GM23338 (cell line): ENCODE results near the gene PLCG2. TPM values are rescaled to one million over a fixed set of nuclear protein-coding genes. Genes with fewer than 3 reads are reported as not detected.

Experiments used
- ATAC-seq: fragments of 200-7000 bp; cut with Tn5 transposase; 3 replicates; pipeline ENCODE4 v1.9.1; 2020
- DNase-seq: peaks from one replicate; pipeline ENCODE4 v3.0.0-alpha.2; 2015; ENCODE audit warnings: low spot score
- H2AFZ ChIP-seq: fragments of 200-600 bp; sonication (generic); 2 replicates; pipeline ENCODE4 v1.8.0; 2016; ENCODE audit warnings: antibody characterized with exemption, mild to moderate bottlenecking, moderate library complexity
- H3F3A ChIP-seq: fragments of 200-600 bp; sonication (generic); replicated peaks from 2 replicates; pipeline ENCODE4 v1.8.0; 2017; ENCODE audit warnings: antibody characterized with exemption, mixed run types, low read depth
- H3K27ac ChIP-seq: fragments of 200-600 bp; sonication (generic); 2 replicates; pipeline ENCODE4 v1.6.1; 2016; ENCODE audit warnings: low read depth
- H3K27me3 ChIP-seq: fragments of 200-600 bp; sonication (generic); 2 replicates; pipeline ENCODE4 v1.8.0; 2016; ENCODE audit warnings: mild to moderate bottlenecking, mixed run types, moderate library complexity; ENCODE audit not compliant: insufficient read depth
- H3K36me3 ChIP-seq: fragments of 200-600 bp; sonication (generic); 2 replicates; pipeline ENCODE4 v1.8.0; 2016; ENCODE audit warnings: mild to moderate bottlenecking; ENCODE audit not compliant: insufficient read depth
- H3K4me1 ChIP-seq: fragments of 200-600 bp; sonication (generic); 2 replicates; pipeline ENCODE4 v1.8.0; 2016; ENCODE audit warnings: mild to moderate bottlenecking, moderate library complexity; ENCODE audit not compliant: insufficient read depth
- H3K4me2 ChIP-seq: fragments of 200-600 bp; sonication (generic); 2 replicates; pipeline ENCODE4 v1.7.1; 2017; ENCODE audit warnings: mixed run types
- H3K4me3 ChIP-seq: fragments of 200-600 bp; sonication (generic); 2 replicates; pipeline ENCODE4 v1.6.1; 2016; ENCODE audit warnings: mixed run types
- H3K79me2 ChIP-seq: fragments of 200-600 bp; sonication (generic); replicated peaks from 2 replicates; pipeline ENCODE4 v1.8.0; 2017; ENCODE audit warnings: mild to moderate bottlenecking; ENCODE audit not compliant: insufficient read depth
- H3K9me2 ChIP-seq: fragments of 200-600 bp; sonication (generic); 2 replicates; pipeline ENCODE4 v1.8.0; 2017; ENCODE audit not compliant: insufficient read depth
- H4K20me1 ChIP-seq: fragments of 200-600 bp; sonication (generic); replicated peaks from 2 replicates; pipeline ENCODE4 v1.8.0; 2017; ENCODE audit warnings: mild to moderate bottlenecking; ENCODE audit not compliant: insufficient read depth
- H3K27ac Mint-ChIP-seq: 2 replicates; pipeline ENCODE4 v1.8.0; 2020; ENCODE audit warnings: inconsistent platforms, mild to moderate bottlenecking, moderate library complexity, mixed read lengths
- H3K27me3 Mint-ChIP-seq: 3 replicates; pipeline ENCODE4 v1.8.0; 2022; ENCODE audit warnings: low read depth, mild to moderate bottlenecking, moderate library complexity, mixed read lengths, inconsistent platforms; ENCODE audit not compliant: insufficient read depth, poor library complexity
- H3K36me3 Mint-ChIP-seq: 3 replicates; pipeline ENCODE4 v1.8.0; 2021; ENCODE audit warnings: low read depth, mild to moderate bottlenecking, inconsistent platforms, moderate library complexity, mixed read lengths
- H3K4me1 Mint-ChIP-seq: 3 replicates; pipeline ENCODE4 v1.8.0; 2020; ENCODE audit warnings: mild to moderate bottlenecking, inconsistent platforms, mixed read lengths
- H3K4me3 Mint-ChIP-seq: 3 replicates; pipeline ENCODE4 v1.8.0; 2021; ENCODE audit warnings: moderate library complexity, mild to moderate bottlenecking, inconsistent platforms, mixed read lengths
- H3K9me3 Mint-ChIP-seq: 3 replicates; pipeline ENCODE4 v1.8.0; 2020; ENCODE audit warnings: moderate library complexity, mild to moderate bottlenecking, inconsistent platforms, mixed read lengths
- CREB1 ChIP-seq: fragments of 250-450 bp; sonication (Bioruptor Pico); IDR thresholded peaks from 2 replicates; pipeline ENCODE4 v1.5.0; 2020; ENCODE audit warnings: low read depth, mild to moderate bottlenecking, moderate library complexity
- ETS1 ChIP-seq: IDR thresholded peaks from 2 replicates; pipeline ENCODE4 v1.6.1; 2016; ENCODE audit warnings: antibody characterized with exemption
- EZH2 ChIP-seq: fragments of 200-600 bp; sonication (generic); IDR thresholded peaks from one replicate; pipeline ENCODE4 v1.8.0; 2017; ENCODE audit warnings: antibody characterized with exemption, mild to moderate bottlenecking, low read depth; ENCODE audit not compliant: unreplicated experiment
- EZH2phosphoT487 ChIP-seq: fragments of 200-600 bp; sonication (generic); IDR thresholded peaks from one replicate; pipeline ENCODE4 v1.8.1; 2018; ENCODE audit warnings: antibody characterized with exemption; ENCODE audit not compliant: unreplicated experiment
- JUNB ChIP-seq: IDR thresholded peaks from one replicate; pipeline ENCODE4 v1.6.1; 2016; ENCODE audit warnings: antibody characterized with exemption; ENCODE audit not compliant: unreplicated experiment
- NANOG ChIP-seq: IDR thresholded peaks from 2 replicates; pipeline ENCODE4 v1.6.1; 2016; ENCODE audit warnings: antibody characterized with exemption, borderline replicate concordance
- POLR2AphosphoS5 ChIP-seq: IDR thresholded peaks from 2 replicates; pipeline ENCODE4 v1.6.1; 2016; ENCODE audit warnings: antibody characterized with exemption, low read depth
- ZNF331 ChIP-seq: fragments of 250-450 bp; sonication (Bioruptor Pico); IDR thresholded peaks from 2 replicates; pipeline ENCODE4 v1.5.0; 2020; ENCODE audit warnings: low read depth, mild to moderate bottlenecking, moderate library complexity
- polyA plus RNA-seq: library from polyadenylated mRNA; unstranded; fragments of >200 nt; fragmentation: Nextera tagmentation; extraction: Ambion mirVana; gene quantifications from 2 replicates; pipeline ENCODE4 v1.2.1, GENCODE V29; 2016
- total RNA-seq: library from RNA; depleted of rRNA; stranded (reverse); fragments of >200 nt; shearing (Covaris generic); gene quantifications from 2 replicates; pipeline ENCODE4 v1.2.3, GENCODE V29; 2014
- TF ChIP-seq, protein P1 (sequence below), 2 experiments: fragments of 200-600 bp in 1 of 2; sonication (generic) in 1 of 2; conservative IDR thresholded peaks; 2 replicates each; pipeline versions ENCODE4 v1.5.1 to v1.6.1; 2016 to 2017; ENCODE audit warnings: antibody characterized with exemption in 2 of 2, low read depth in 2 of 2, mild to moderate bottlenecking in 2 of 2, moderate library complexity in 1 of 2

PLCG2 gene
- total and polyA plus RNA-seq, 2 experiments from 2014 or later, result 2.4 to 5.9 TPM

GRCh38 chr16:81894592-81894991, 115.5 kb downstream of the PLCG2 start:
- no peaks in the 10 kb centered on the region for H3K9me3 Mint-ChIP-seq

DNA sequence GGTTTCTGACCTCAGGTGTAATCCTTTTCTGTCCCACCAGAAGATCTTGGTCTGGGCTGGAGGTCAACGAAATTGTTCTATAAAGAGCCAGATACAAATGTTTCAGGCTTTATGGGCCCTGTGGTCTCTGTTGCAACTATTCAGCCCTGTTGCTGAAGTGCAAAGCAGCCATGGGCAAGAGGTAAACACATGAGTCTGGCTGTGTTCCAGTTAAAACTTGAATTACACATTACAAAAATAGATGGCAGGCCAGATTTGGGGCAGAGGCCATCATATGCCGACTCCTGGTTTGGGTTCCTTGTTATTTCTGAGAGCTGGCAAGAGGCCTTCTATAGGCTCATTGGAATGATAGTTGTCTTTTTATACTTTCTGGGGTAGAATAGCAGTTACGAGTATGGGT, 117.8 kb downstream of the PLCG2 start:
- no peak overlapping the region for H3K4me3 ChIP-seq
- H3K9me3 Mint-ChIP-seq, result no peaks in the 10 kb centered on the region
- H3K9me2 ChIP-seq, result no peaks in the 10 kb centered on the region
- no peak for DNase-seq
- no peaks in the 10 kb centered on the region for H3F3A ChIP-seq
- H3K4me2 ChIP-seq, result no peak overlapping the region
- no peaks in the 10 kb centered on the region for H3K4me1 ChIP-seq
- H3K36me3 Mint-ChIP-seq, result no peaks in the 10 kb centered on the region
- H3K27me3 Mint-ChIP-seq, result peaks cover 3% of the 10 kb centered on the region
- TF ChIP-seq CREB1, result no peak
- no peak for TF ChIP-seq ZNF331 (CRISPR knock-in tag)
- TF ChIP-seq NANOG, result no peak
- no peak for TF ChIP-seq POLR2AphosphoS5
- no peak for TF ChIP-seq EZH2
- no peak for TF ChIP-seq JUNB
- TF ChIP-seq EZH2phosphoT487, result no peak
- H3K4me1 Mint-ChIP-seq, result no peaks in the 10 kb centered on the region; the same call in 2 of the 3 replicates
- no peaks in the 10 kb centered on the region for H3K79me2 ChIP-seq
- H3K27ac ChIP-seq, result no peak overlapping the region
- ATAC-seq, result no peak
- H4K20me1 ChIP-seq, result no peaks in the 10 kb centered on the region
- no peak overlapping the region for H2AFZ ChIP-seq
- no peak overlapping the region for H3K27ac Mint-ChIP-seq
- no peaks in the 10 kb centered on the region for H3K36me3 ChIP-seq
- H3K4me3 Mint-ChIP-seq, result no peak overlapping the region
- no peaks in the 10 kb centered on the region for H3K27me3 ChIP-seq

More at GRCh38 chr16:81894592-81894991, 115.5 kb downstream of the PLCG2 start:
- Histone ChIP-seq H3K4me1 (peaks cover 3% of the 10 kb centered on the region; the same call in 1 of the 2 replicates), H3K27ac (no peak overlapping the region), H4K20me1 (no peaks in the 10 kb centered on the region), H3K4me2 (no peak overlapping the region), H3F3A (no peaks in the 10 kb centered on the region), H3K4me3 (no peak overlapping the region), H2AFZ (no peak overlapping the region), H3K27me3 (no peaks in the 10 kb centered on the region), H3K9me2 (no peaks in the 10 kb centered on the region), H3K36me3 (no peaks in the 10 kb centered on the region), H3K79me2 (no peaks in the 10 kb centered on the region)
- no peak for ATAC-seq
- no peaks in the 10 kb centered on the region for H3K36me3 Mint-ChIP-seq
- no peak for TF ChIP-seq ETS1
- no peak overlapping the region for H3K27ac Mint-ChIP-seq
- H3K4me3 Mint-ChIP-seq, result no peak overlapping the region
- H3K4me1 Mint-ChIP-seq, result no peaks in the 10 kb centered on the region; the same call in 1 of the 3 replicates
- no peak for DNase-seq
- peaks cover 3% of the 10 kb centered on the region for H3K27me3 Mint-ChIP-seq

DNA sequence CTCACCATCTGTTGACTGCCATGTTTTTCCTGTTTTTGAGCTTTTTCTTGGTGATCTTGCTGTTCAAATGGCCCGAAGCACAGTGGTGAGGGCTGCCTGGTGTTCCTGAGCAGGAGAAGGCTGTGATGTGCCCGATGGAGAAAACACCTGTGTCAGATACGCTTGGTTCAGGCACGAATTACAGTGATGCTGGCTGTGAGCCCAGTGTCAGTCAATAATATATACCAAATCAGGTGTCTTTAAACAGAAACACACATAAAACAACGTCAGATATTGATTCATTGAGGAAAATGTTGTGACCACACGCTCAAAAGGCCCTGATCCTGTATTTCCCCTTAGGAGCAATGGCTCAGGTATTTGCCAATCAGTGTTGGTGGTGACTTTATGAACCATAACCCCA, 120.5 kb downstream of the PLCG2 start:
- TF ChIP-seq, protein P1, sequence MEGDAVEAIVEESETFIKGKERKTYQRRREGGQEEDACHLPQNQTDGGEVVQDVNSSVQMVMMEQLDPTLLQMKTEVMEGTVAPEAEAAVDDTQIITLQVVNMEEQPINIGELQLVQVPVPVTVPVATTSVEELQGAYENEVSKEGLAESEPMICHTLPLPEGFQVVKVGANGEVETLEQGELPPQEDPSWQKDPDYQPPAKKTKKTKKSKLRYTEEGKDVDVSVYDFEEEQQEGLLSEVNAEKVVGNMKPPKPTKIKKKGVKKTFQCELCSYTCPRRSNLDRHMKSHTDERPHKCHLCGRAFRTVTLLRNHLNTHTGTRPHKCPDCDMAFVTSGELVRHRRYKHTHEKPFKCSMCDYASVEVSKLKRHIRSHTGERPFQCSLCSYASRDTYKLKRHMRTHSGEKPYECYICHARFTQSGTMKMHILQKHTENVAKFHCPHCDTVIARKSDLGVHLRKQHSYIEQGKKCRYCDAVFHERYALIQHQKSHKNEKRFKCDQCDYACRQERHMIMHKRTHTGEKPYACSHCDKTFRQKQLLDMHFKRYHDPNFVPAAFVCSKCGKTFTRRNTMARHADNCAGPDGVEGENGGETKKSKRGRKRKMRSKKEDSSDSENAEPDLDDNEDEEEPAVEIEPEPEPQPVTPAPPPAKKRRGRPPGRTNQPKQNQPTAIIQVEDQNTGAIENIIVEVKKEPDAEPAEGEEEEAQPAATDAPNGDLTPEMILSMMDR (conservative IDR thresholded peaks at IDR 0.05; ENCODE audit: low read depth in 2 of 2), result no peak
- H3K27me3 Mint-ChIP-seq, result no peaks in the 10 kb centered on the region
- no peak for ATAC-seq

More for the DNA sequence above, 120.5 kb downstream of the PLCG2 start:
- Histone ChIP-seq H3K27me3 (no peaks in the 10 kb centered on the region), H3K4me2 (no peak overlapping the region), H3K27ac (no peak overlapping the region), H4K20me1 (no peaks in the 10 kb centered on the region), H3K79me2 (no peaks in the 10 kb centered on the region), H3K4me1 (no peaks in the 10 kb centered on the region), H3K4me3 (no peak overlapping the region), H3K9me2 (no peaks in the 10 kb centered on the region), H2AFZ (no peak overlapping the region), H3K36me3 (no peaks in the 10 kb centered on the region), H3F3A (no peaks in the 10 kb centered on the region)
- Mint-ChIP-seq H3K36me3 (peaks cover 6% of the 10 kb centered on the region; the same call in 2 of the 3 replicates), H3K4me1 (no peaks in the 10 kb centered on the region), H3K4me3 (no peak overlapping the region), H3K9me3 (0 out of 3 replicates have a peak, but pooled peaks cover 3% of the 10 kb centered on the region), H3K27ac (no peak overlapping the region)
- no peak for DNase-seq
